AG04450 (cell line): Measurements from ENCODE around the gene TFF2. TPM values are rescaled to one million over a fixed set of nuclear protein-coding genes. Genes with fewer than 3 reads are reported as not detected.

Experiments used
- CTCF ChIA-PET: fragments of 300-600, 350-600 bp; formaldehyde crosslinking; extraction: SDS; loops from one replicate; lab custom pipeline; 2022; ENCODE audit warnings: antibody characterized with exemption, inconsistent platforms; lab: Charles Lee
- POLR2A ChIA-PET: fragments of 350-600 bp; formaldehyde crosslinking; extraction: SDS; loops from one replicate; lab custom pipeline; 2021; ENCODE audit warnings: antibody characterized with exemption, inconsistent platforms; lab: Yijun Ruan, JAX
- DNase-seq: peaks from one replicate; pipeline ENCODE4 v3.0.0-alpha.2; 2011; ENCODE audit warnings: low read depth, low spot score
- H3K27ac ChIP-seq: one replicate; pipeline ENCODE4 v1.5.1; 2012; ENCODE audit warnings: low read depth, low read length, control low read depth
- H3K27me3 ChIP-seq: one replicate; pipeline ENCODE4 v1.6.0; 2012; ENCODE audit warnings: low read length; ENCODE audit not compliant: control insufficient read depth, insufficient read depth
- H3K4me3 ChIP-seq: 2 replicates; pipeline ENCODE4 v1.5.1; 2011; ENCODE audit warnings: mild to moderate bottlenecking, low read depth, low read length, control low read depth
- H3K9me3 ChIP-seq: 2 replicates; pipeline ENCODE4 v1.5.1; 2012; ENCODE audit warnings: low read length; ENCODE audit not compliant: control insufficient read depth, insufficient read depth
- polyA plus RNA-seq: library from polyadenylated mRNA; depleted of rRNA; stranded (reverse); fragments of >200 nt; gene quantifications from 2 replicates; pipeline ENCODE4 v1.2.3, GENCODE V29; 2011
- TF ChIP-seq, protein P1 (sequence below): IDR thresholded peaks from 2 replicates; pipeline ENCODE4 v1.5.1; 2011; ENCODE audit warnings: low read depth, low read length, control low read depth, inconsistent platforms

TFF2 gene
- polyA plus RNA-seq, 1 experiment: not detected

- DNase-seq: no peak
- POLR2A ChIA-PET: no interaction called here
- CTCF ChIA-PET: interaction anchor here (0.6 kb wide), 1 partner anchor 180 kb away, joined by 3 read pairs; no protein-coding TSS in a partner anchor
Observed at GRCh38 chr21:42324896-42325295, 25.9 kb downstream of the TFF2 start.

DNA sequence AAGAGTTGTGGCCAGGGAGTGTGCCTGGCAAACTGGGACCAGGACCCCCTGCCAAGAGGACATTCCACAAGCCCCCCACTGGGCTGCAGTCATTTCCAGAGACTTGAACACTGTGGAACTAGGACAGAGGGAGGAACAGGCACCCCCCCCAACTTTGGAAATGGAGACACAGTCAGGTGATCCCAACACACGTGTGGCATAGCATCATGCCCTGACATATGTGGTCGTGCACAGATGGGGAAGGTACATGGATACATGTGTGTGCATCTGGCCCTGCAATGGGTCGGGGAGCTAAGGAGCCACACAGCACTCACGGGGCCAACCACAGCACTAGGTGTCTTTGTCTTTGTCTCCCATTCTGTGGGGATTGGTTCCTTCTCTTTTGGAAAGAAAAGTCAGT is 28.9 kb downstream of the TFF2 start:
- TF ChIP-seq, protein P1, sequence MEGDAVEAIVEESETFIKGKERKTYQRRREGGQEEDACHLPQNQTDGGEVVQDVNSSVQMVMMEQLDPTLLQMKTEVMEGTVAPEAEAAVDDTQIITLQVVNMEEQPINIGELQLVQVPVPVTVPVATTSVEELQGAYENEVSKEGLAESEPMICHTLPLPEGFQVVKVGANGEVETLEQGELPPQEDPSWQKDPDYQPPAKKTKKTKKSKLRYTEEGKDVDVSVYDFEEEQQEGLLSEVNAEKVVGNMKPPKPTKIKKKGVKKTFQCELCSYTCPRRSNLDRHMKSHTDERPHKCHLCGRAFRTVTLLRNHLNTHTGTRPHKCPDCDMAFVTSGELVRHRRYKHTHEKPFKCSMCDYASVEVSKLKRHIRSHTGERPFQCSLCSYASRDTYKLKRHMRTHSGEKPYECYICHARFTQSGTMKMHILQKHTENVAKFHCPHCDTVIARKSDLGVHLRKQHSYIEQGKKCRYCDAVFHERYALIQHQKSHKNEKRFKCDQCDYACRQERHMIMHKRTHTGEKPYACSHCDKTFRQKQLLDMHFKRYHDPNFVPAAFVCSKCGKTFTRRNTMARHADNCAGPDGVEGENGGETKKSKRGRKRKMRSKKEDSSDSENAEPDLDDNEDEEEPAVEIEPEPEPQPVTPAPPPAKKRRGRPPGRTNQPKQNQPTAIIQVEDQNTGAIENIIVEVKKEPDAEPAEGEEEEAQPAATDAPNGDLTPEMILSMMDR: no peak
- CTCF ChIA-PET: no interaction called here

More at GRCh38 chr21:42324896-42325295, 25.9 kb downstream of the TFF2 start:
- Histone ChIP-seq H3K9me3 (no peaks in the 10 kb centered on the region; the same call in 1 of the 2 replicates), H3K27ac (no peak overlapping the region), H3K27me3 (peaks cover 10% of the 10 kb centered on the region), H3K4me3 (no peak overlapping the region)
- TF ChIP-seq, protein P1: no peak

GRCh38 chr21:42321231-42321630 is 29.6 kb downstream of the TFF2 start:
- ChIA-PET CTCF (no interaction called here), POLR2A (no interaction called here)
- no peak overlapping the region for H3K4me3 ChIP-seq
- H3K27me3 ChIP-seq: peaks cover 6% of the 10 kb centered on the region
- TF ChIP-seq, protein P1: no peak
- no peak overlapping the region for H3K27ac ChIP-seq
- no peak for DNase-seq
- no peaks in the 10 kb centered on the region; the same call in 1 of the 2 replicates for H3K9me3 ChIP-seq

More for the DNA sequence above, 28.9 kb downstream of the TFF2 start:
- POLR2A ChIA-PET: no interaction called here
- Histone ChIP-seq H3K9me3 (no peaks in the 10 kb centered on the region; the same call in 1 of the 2 replicates), H3K27ac (no peak overlapping the region), H3K4me3 (no peak overlapping the region), H3K27me3 (peaks cover 6% of the 10 kb centered on the region)
- no peak for DNase-seq

DNA sequence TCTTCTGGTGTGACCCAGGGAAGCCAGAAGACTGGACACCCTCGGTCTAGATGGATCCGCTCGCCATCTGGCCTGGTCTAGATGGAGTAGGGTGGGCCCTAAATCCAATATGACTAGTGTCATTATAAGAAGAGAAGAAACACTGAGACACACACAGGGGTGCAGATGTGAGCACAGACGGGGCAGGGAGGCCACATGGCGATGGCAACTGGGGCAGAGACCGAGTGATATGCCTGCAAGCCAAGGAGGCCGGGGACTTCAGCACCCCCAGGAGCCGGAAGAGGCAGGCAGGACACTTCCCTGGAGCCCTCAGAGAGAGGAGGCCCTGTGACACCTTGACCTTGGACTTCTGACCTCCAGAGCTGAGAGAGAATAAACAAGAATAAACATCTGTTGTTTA is 30.0 kb downstream of the TFF2 start:
- Histone ChIP-seq H3K4me3 (no peak overlapping the region), H3K27me3 (peaks cover 6% of the 10 kb centered on the region), H3K9me3 (no peaks in the 10 kb centered on the region; the same call in 1 of the 2 replicates), H3K27ac (no peak overlapping the region)
- POLR2A ChIA-PET: no interaction called here
- TF ChIP-seq, protein P1: no peak
- no peak for DNase-seq
- CTCF ChIA-PET: no interaction called here

GRCh38 chr21:42319851-42320572 is 30.8 kb downstream of the TFF2 start:
- Histone ChIP-seq H3K27ac (no peak overlapping the region), H3K9me3 (no peaks in the 10 kb centered on the region; the same call in 1 of the 2 replicates), H3K27me3 (no peaks in the 10 kb centered on the region), H3K4me3 (no peak overlapping the region)
- CTCF ChIA-PET: no interaction called here
- TF ChIP-seq, protein P1: no peak
- no peak for DNase-seq
- POLR2A ChIA-PET: no interaction called here
